Stomach (tissue), 9 donors: ENCODE measurements around the gene MAP3K20. TPM values are rescaled to one million over a fixed set of nuclear protein-coding genes. Genes with fewer than 3 reads are reported as not detected.

Source experiments
- DNase-seq, 2 donors: peaks; one replicate each; pipeline versions ENCODE4 v3.0.0 to v3.0.0-alpha.2; 2013 to 2019
- H3K27ac ChIP-seq, 5 donors: fragments of 200-600 bp in 4 of 5; sonication (generic) in 4 of 5; one replicate each; pipeline ENCODE4 v1.5.1; 2013 to 2019; ENCODE audit warnings: mild to moderate bottlenecking in 1 of 5, moderate library complexity in 1 of 5
- H3K27me3 ChIP-seq, 3 donors: fragments of 200-600 bp; sonication (generic); one replicate each; pipeline ENCODE4 v1.5.1; 2017 to 2019; ENCODE audit warnings: mixed run types in 1 of 3
- H3K36me3 ChIP-seq, 4 donors: fragments of 200-600 bp; sonication (generic); 1 replicate in 3 of 4; 2 replicates in 1 of 4; pipeline ENCODE4 v1.5.1; 2016 to 2019
- H3K4me1 ChIP-seq, 4 donors: fragments of 200-600 bp; sonication (generic); one replicate each; pipeline ENCODE4 v1.5.1; 2016 to 2019
- H3K4me3 ChIP-seq, 4 donors: fragments of 200-600 bp; sonication (generic) in 3 of 4; one replicate each; pipeline ENCODE4 v1.5.1; 2016 to 2019; ENCODE audit warnings: mild to moderate bottlenecking in 1 of 4
- H3K9me3 ChIP-seq, 4 donors: fragments of 200-600 bp; sonication (generic); one replicate each; pipeline ENCODE4 v1.5.1; 2016 to 2019
- EP300 ChIP-seq: sonication (generic); formaldehyde crosslinking; IDR thresholded peaks from one replicate; pipeline ENCODE4 v1.6.1; 2017; ENCODE audit warnings: antibody characterized with exemption
- POLR2A ChIP-seq, 4 donors: fragments of 450-650 bp; IDR thresholded peaks; one replicate each; pipeline ENCODE4 v1.6.1; 2016; ENCODE audit warnings: antibody characterized with exemption in 4 of 4, control low read depth in 2 of 4, mild to moderate bottlenecking in 1 of 4, moderate library complexity in 1 of 4
- POLR2AphosphoS5 ChIP-seq, 3 donors: sonication (generic); formaldehyde crosslinking; IDR thresholded peaks; one replicate each; pipeline ENCODE4 v1.6.1; 2016; ENCODE audit warnings: antibody characterized with exemption in 3 of 3
- WGBS, 5 donors: extraction: QIAGEN DNeasy Blood & Tissue Kit in 3 of 5; methylation state at CpG; one replicate each; pipeline versions ENCODE4 v1.1.5 to v1.1.7; 2013 to 2018; 5-methylcytosine and 5-hydroxymethylcytosine counted together
- intact Hi-C: fragments of 100-400 bp; cut with DNase I; formaldehyde crosslinking; loops from one replicate; pipeline ENCODE4 v1.15.1; 2023; ENCODE audit warnings: low total_unique reads
- polyA plus RNA-seq, 3 donors: library from polyadenylated mRNA; stranded (reverse); fragments of 200-250 nt; gene quantifications; one replicate each; pipeline ENCODE4 v1.2.3, GENCODE V29; 2013
- total RNA-seq, 5 donors: library from RNA; depleted of rRNA; stranded (reverse); fragments of >200 nt; gene quantifications; one replicate each; pipeline versions ENCODE4 v1.1.0 to v1.2.3, GENCODE V29; 2014 to 2016
- TF ChIP-seq, protein P1 (sequence below), 7 experiments: fragments of 450-650 bp in 4 of 7; fragments of 200-600 bp in 3 of 7; sonication (generic) in 3 of 7; IDR thresholded peaks; one replicate each; pipeline ENCODE4 v1.5.1; 2016 to 2019; ENCODE audit warnings: antibody characterized with exemption in 7 of 7, control low read depth in 2 of 7, mild to moderate bottlenecking in 1 of 7
- donor health status: healthy with polysubstance abuse.
- donor health status: Bipolar disorder and iron deficiency.
- donor health status: healthy.

MAP3K20 gene
- total and polyA plus RNA-seq, 8 donors = 9.3 to 180 (median 29.2) TPM

DNA sequence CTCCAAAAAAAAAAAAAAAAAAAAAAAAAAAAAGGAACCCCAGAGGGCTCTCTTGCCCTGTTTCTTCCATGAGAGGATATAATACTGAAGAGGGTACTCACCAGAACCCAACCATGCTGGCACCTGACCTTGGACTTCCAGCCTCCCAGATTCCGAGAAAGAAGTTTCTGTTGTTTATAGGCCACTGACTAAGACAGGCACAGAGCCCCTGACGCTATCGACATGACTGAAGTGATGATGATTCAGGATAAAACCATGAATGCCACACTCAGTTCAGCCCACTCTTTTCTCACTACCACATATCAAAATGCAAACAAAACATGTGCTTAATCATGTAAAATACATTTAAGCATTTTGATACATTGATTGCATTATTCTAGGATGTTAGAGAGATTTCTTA lies 212.9 kb downstream of the MAP3K20 start:
- intact Hi-C loops = no loop called here
- no peaks in the 10 kb centered on the region for H3K36me3 ChIP-seq
- no peaks in the 10 kb centered on the region for H3K27me3 ChIP-seq
- TF ChIP-seq, protein P1, sequence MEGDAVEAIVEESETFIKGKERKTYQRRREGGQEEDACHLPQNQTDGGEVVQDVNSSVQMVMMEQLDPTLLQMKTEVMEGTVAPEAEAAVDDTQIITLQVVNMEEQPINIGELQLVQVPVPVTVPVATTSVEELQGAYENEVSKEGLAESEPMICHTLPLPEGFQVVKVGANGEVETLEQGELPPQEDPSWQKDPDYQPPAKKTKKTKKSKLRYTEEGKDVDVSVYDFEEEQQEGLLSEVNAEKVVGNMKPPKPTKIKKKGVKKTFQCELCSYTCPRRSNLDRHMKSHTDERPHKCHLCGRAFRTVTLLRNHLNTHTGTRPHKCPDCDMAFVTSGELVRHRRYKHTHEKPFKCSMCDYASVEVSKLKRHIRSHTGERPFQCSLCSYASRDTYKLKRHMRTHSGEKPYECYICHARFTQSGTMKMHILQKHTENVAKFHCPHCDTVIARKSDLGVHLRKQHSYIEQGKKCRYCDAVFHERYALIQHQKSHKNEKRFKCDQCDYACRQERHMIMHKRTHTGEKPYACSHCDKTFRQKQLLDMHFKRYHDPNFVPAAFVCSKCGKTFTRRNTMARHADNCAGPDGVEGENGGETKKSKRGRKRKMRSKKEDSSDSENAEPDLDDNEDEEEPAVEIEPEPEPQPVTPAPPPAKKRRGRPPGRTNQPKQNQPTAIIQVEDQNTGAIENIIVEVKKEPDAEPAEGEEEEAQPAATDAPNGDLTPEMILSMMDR (IDR thresholded peaks at IDR 0.05) = no peak
- TF ChIP-seq POLR2AphosphoS5 (IDR thresholded peaks at IDR 0.05) = no peak
- no peak for TF ChIP-seq EP300
- TF ChIP-seq POLR2A (IDR thresholded peaks at IDR 0.05) = no peak
- H3K4me1 ChIP-seq = peaks cover 0 to 10% (median 0%) of the 10 kb centered on the region in 4 donors
- DNase-seq = no peak
- no peak overlapping the region for H3K27ac ChIP-seq
- H3K9me3 ChIP-seq = peaks cover 0 to 3% (median 0%) of the 10 kb centered on the region in 4 donors
- H3K4me3 ChIP-seq = no peak overlapping the region
- WGBS, 5 donors = 49 to 79% (median 56%) methylated on average over 3 of the region's 3 CpGs

DNA sequence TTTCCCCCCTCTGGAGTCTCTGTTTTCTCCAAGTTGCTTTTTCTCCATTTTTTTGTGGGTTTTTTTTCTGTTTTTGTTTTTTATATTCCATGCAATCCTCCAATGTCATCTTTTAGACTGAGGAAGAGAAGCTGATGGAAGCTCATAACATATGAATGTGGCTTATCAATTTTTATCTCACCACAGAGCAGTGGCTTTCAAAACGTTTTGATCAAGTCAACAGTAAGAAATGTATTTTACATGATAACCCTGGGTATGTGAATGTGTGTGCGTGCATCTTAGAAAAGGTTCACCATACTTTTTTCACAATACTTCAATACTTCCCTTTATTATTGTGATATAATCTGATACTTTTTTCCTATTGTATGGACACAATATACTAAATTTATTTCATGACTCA lies 214.4 kb downstream of the MAP3K20 start:
- WGBS, 5 donors = 25 to 59% (median 50%) methylated on average over 2 of the region's 2 CpGs
- Histone ChIP-seq H3K27me3 (no peaks in the 10 kb centered on the region), H3K9me3 (peaks cover 0 to 13% (median 7%) of the 10 kb centered on the region in 4 donors), H3K36me3 (no peaks in the 10 kb centered on the region), H3K4me1 (peaks cover 0 to 10% (median 0%) of the 10 kb centered on the region in 4 donors), H3K27ac (no peak overlapping the region), H3K4me3 (no peak overlapping the region)
- no peak for TF ChIP-seq POLR2AphosphoS5 (IDR thresholded peaks at IDR 0.05)
- TF ChIP-seq, protein P1 (IDR thresholded peaks at IDR 0.05) = no peak
- TF ChIP-seq POLR2A (IDR thresholded peaks at IDR 0.05) = no peak
- TF ChIP-seq EP300 = no peak
- intact Hi-C loops = no loop called here
- DNase-seq = no peak

DNA sequence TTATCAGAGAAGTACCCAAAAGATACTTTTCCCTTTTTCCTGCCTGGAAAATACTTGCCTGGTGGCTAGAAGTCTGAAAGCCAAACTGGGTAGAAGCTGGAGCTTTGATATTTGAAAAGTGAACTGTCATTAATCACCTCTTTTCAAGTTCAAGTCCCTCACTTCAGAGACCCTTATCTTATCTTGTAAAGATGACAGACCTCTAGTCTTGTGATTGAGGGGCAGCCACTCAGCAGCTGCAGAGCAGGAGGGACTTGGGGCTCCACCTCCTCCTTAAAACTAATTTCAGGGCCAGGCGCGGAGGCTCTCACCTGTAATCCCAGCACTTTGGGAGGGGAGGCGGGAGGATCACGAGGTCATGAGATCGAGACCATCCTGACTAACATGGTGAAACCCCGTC lies 214.9 kb downstream of the MAP3K20 start:
- no peak for DNase-seq
- WGBS, 5 donors = 92 to 98% (median 94%) methylated on average over 6 of the region's 6 CpGs

DNA sequence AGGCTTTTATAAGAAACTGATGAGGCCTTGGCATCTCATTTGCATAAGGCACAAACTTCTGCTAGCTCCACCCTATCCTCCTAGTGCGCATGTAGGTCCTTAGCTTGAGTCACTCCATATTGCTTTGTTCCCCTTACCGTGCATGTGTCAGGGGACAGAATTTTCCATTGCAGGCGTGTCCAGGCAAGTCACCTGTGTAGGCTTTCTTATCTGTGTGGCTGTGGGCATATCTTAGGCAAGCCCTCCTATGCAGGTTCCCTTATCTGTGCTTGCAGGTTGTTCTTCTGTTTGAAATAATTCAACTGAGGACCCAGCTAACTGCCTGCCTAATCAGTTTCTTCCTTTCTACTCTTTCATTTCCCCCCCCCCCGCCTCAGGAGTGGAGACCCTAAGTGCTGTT lies 215.8 kb downstream of the MAP3K20 start:
- no peak overlapping the region for H3K27ac ChIP-seq
- H3K9me3 ChIP-seq = peaks cover 0 to 13% (median 8%) of the 10 kb centered on the region in 4 donors
- no peak for TF ChIP-seq POLR2AphosphoS5 (IDR thresholded peaks at IDR 0.05)
- TF ChIP-seq POLR2A (IDR thresholded peaks at IDR 0.05) = no peak
- TF ChIP-seq, protein P1 (IDR thresholded peaks at IDR 0.05) = no peak
- no peak for TF ChIP-seq EP300
- intact Hi-C loops = no loop called here
- H3K36me3 ChIP-seq = no peaks in the 10 kb centered on the region
- DNase-seq = no peak
- no peaks in the 10 kb centered on the region for H3K27me3 ChIP-seq
- 47 to 59% (median 54%) methylated on average over 4 of the region's 4 CpGs for WGBS, 5 donors
- H3K4me3 ChIP-seq = no peak overlapping the region
- H3K4me1 ChIP-seq = peaks cover 0 to 10% (median 0%) of the 10 kb centered on the region in 4 donors

More for the DNA sequence above, 214.9 kb downstream of the MAP3K20 start:
- peaks cover 0 to 13% (median 7%) of the 10 kb centered on the region in 4 donors for H3K9me3 ChIP-seq
- peaks cover 0 to 10% (median 0%) of the 10 kb centered on the region in 4 donors for H3K4me1 ChIP-seq
- no peaks in the 10 kb centered on the region for H3K36me3 ChIP-seq
- H3K4me3 ChIP-seq = no peak overlapping the region
- TF ChIP-seq, protein P1 (IDR thresholded peaks at IDR 0.05) = no peak
- TF ChIP-seq POLR2A (IDR thresholded peaks at IDR 0.05) = no peak
- intact Hi-C loops = no loop called here
- no peaks in the 10 kb centered on the region for H3K27me3 ChIP-seq
- no peak overlapping the region for H3K27ac ChIP-seq
